H1 (cell line): ENCODE data around the gene NAA20. TPM values are rescaled to one million over a fixed set of nuclear protein-coding genes. Genes with fewer than 3 reads are reported as not detected.

Source experiments
- CTCF ChIA-PET: fragments of 300-600 bp; sonication (Branson Sonifier 250); formaldehyde crosslinking; loops from one replicate; lab custom pipeline; 2021; ENCODE audit not compliant: partially characterized antibody; lab: Charles Lee
- POLR2A ChIA-PET: fragments of 300-600 bp; sonication (Branson Sonifier 250); formaldehyde crosslinking; loops from one replicate; lab custom pipeline; 2021; ENCODE audit warnings: inconsistent platforms; ENCODE audit not compliant: partially characterized antibody; lab: Charles Lee
- DNase-seq, 2 experiments: peaks; one replicate each; pipeline versions ENCODE4 v3.0.0 to v3.0.0-alpha.2; 2010 to 2022; ENCODE audit warnings: low spot score in 2 of 2, low read depth in 1 of 2, mixed read lengths in 1 of 2
- FAIRE-seq: peaks from 2 replicates; lab custom pipeline; 2011; peaks lifted over from hg19 to GRCh38; lab: Jason Lieb, UNC
- H2AFZ ChIP-seq: 2 replicates; pipeline ENCODE4 v1.8.1; 2012; ENCODE audit warnings: low read length, inconsistent platforms
- H2AK5ac ChIP-seq: 2 replicates; pipeline ENCODE4 v1.6.1; 2013; ENCODE audit warnings: low read depth, low read length
- H2BK120ac ChIP-seq: replicated peaks from 2 replicates; pipeline ENCODE3; 2013; ENCODE audit warnings: low read depth, low read length, inconsistent platforms
- H2BK12ac ChIP-seq: 2 replicates; pipeline ENCODE4 v1.6.1; 2013; ENCODE audit warnings: low read depth, low read length
- H2BK15ac ChIP-seq: 2 replicates; pipeline ENCODE4 v1.6.1; 2013; ENCODE audit warnings: low read length
- H2BK20ac ChIP-seq: 2 replicates; pipeline ENCODE4 v1.6.1; 2013; ENCODE audit warnings: low read length
- H2BK5ac ChIP-seq: 2 replicates; pipeline ENCODE4 v1.6.1; 2013; ENCODE audit warnings: low read depth, low read length
- H3K14ac ChIP-seq: 2 replicates; pipeline ENCODE4 v1.6.1; 2013; ENCODE audit warnings: inconsistent platforms; ENCODE audit not compliant: insufficient read length
- H3K18ac ChIP-seq: 2 replicates; pipeline ENCODE4 v1.6.1; 2013; ENCODE audit warnings: low read length; ENCODE audit errors: extremely low read depth
- H3K23ac ChIP-seq: 2 replicates; pipeline ENCODE4 v1.6.1; 2013; ENCODE audit warnings: inconsistent platforms; ENCODE audit not compliant: insufficient read length
- H3K23me2 ChIP-seq: 2 replicates; pipeline ENCODE4 v1.6.1; 2013; ENCODE audit warnings: low read depth, low read length
- H3K27ac ChIP-seq: 2 replicates; pipeline ENCODE4 v1.6.1; 2011; ENCODE audit warnings: low read depth, low read length, inconsistent platforms
- H3K27me3 ChIP-seq, 4 experiments: replicated peaks in 1 of 4; 1 replicate in 1 of 4; 2 replicates in 3 of 4; pipeline versions ENCODE4 v1.6.1 to v1.8.1; 2011 to 2013; ENCODE audit warnings: low read length in 3 of 4, mild to moderate bottlenecking in 3 of 4, inconsistent platforms in 2 of 4, mixed read lengths in 2 of 4, moderate library complexity in 1 of 4; ENCODE audit not compliant: control insufficient read depth in 3 of 4, insufficient read depth in 3 of 4; ENCODE audit errors: extremely low read depth in 1 of 4
- H3K36me3 ChIP-seq, 4 experiments: 2 replicates each; pipeline versions ENCODE4 v1.6.1 to v1.8.1; 2011 to 2013; ENCODE audit warnings: mild to moderate bottlenecking in 4 of 4, low read length in 3 of 4, moderate library complexity in 2 of 4, control low read depth in 1 of 4, inconsistent platforms in 1 of 4; ENCODE audit not compliant: insufficient read depth in 4 of 4, control insufficient read depth in 2 of 4
- H3K4ac ChIP-seq: replicated peaks from 2 replicates; pipeline ENCODE3; 2013; ENCODE audit warnings: low read length, low read depth, mixed read lengths, inconsistent platforms; ENCODE audit not compliant: insufficient read length
- H3K4me1 ChIP-seq, 4 experiments: replicated peaks in 1 of 4; 1 replicate in 1 of 4; 2 replicates in 3 of 4; pipeline versions ENCODE4 v1.6.1 to v1.8.1; 2011 to 2013; ENCODE audit warnings: low read length in 3 of 4, inconsistent platforms in 2 of 4, mixed read lengths in 1 of 4; ENCODE audit not compliant: insufficient read depth in 4 of 4, control insufficient read depth in 3 of 4
- H3K4me2 ChIP-seq, 2 experiments: 2 replicates each; pipeline versions ENCODE4 v1.6.1 to v1.8.1; 2011 to 2013; ENCODE audit warnings: low read depth in 2 of 2, low read length in 2 of 2, control low read depth in 1 of 2, inconsistent platforms in 1 of 2, mild to moderate bottlenecking in 1 of 2; ENCODE audit not compliant: insufficient read depth in 1 of 2
- H3K4me3 ChIP-seq, 4 experiments: fragments of 200-600, 300-600 bp in 1 of 4; sonication (generic), shearing (Covaris generic), sonication (Bioruptor Twin) in 1 of 4; 2 replicates each; pipeline versions ENCODE4 v1.5.1 to v1.8.1; 2011 to 2016; ENCODE audit warnings: low read length in 4 of 4, low read depth in 3 of 4, control low read depth in 2 of 4, inconsistent platforms in 2 of 4, mild to moderate bottlenecking in 2 of 4, mixed read lengths in 1 of 4, moderate library complexity in 1 of 4; ENCODE audit not compliant: insufficient read depth in 2 of 4; ENCODE audit errors: extremely low read depth in 1 of 4
- H3K56ac ChIP-seq: replicated peaks from 2 replicates; pipeline ENCODE3; 2013; ENCODE audit warnings: low read depth, mild to moderate bottlenecking, mixed read lengths, low read length, inconsistent platforms; ENCODE audit not compliant: insufficient read length
- H3K79me1 ChIP-seq: 2 replicates; pipeline ENCODE4 v1.6.1; 2013; ENCODE audit warnings: low read depth, low read length, control low read depth
- H3K79me2 ChIP-seq, 2 experiments: 2 replicates each; pipeline versions ENCODE4 v1.6.1 to v1.8.1; 2012 to 2013; ENCODE audit warnings: low read length in 2 of 2, mild to moderate bottlenecking in 2 of 2, inconsistent platforms in 1 of 2; ENCODE audit not compliant: insufficient read depth in 2 of 2, control insufficient read depth in 1 of 2
- H3K9ac ChIP-seq, 4 experiments: replicated peaks in 1 of 4; 1 replicate in 1 of 4; 2 replicates in 3 of 4; pipeline versions ENCODE4 v1.6.1 to v1.8.1; 2011 to 2013; ENCODE audit warnings: low read depth in 3 of 4, low read length in 3 of 4, control low read depth in 2 of 4, mild to moderate bottlenecking in 2 of 4, moderate library complexity in 2 of 4, inconsistent platforms in 1 of 4; ENCODE audit errors: extremely low read depth in 1 of 4
- H3K9me3 ChIP-seq, 2 experiments: 2 replicates each; pipeline versions ENCODE4 v1.6.1 to v1.8.1; 2012 to 2013; ENCODE audit warnings: mild to moderate bottlenecking in 2 of 2, moderate library complexity in 2 of 2, control low read depth in 1 of 2, inconsistent platforms in 1 of 2, low read depth in 1 of 2, low read length in 1 of 2, mixed read lengths in 1 of 2; ENCODE audit not compliant: insufficient read depth in 2 of 2
- H4K20me1 ChIP-seq, 2 experiments: replicated peaks in 1 of 2; 2 replicates each; pipeline versions ENCODE3 to v1.8.1; 2011 to 2013; ENCODE audit warnings: inconsistent platforms in 2 of 2, low read length in 2 of 2, mild to moderate bottlenecking in 1 of 2; ENCODE audit not compliant: insufficient read depth in 2 of 2, control insufficient read depth in 1 of 2
- H4K5ac ChIP-seq: 2 replicates; pipeline ENCODE4 v1.6.1; 2013; ENCODE audit warnings: low read length, low read depth, mixed read lengths, inconsistent platforms; ENCODE audit not compliant: insufficient read length
- H4K8ac ChIP-seq: 2 replicates; pipeline ENCODE4 v1.8.0; 2013; ENCODE audit warnings: mild to moderate bottlenecking, moderate library complexity, low read length, inconsistent platforms; ENCODE audit not compliant: insufficient read depth; ENCODE audit errors: extremely low read depth
- H4K91ac ChIP-seq: replicated peaks from 2 replicates; pipeline ENCODE3; 2013; ENCODE audit warnings: low read length, mixed read lengths, inconsistent platforms; ENCODE audit not compliant: insufficient read length
- RXRA ChIP-seq: IDR thresholded peaks from 2 replicates; pipeline ENCODE4 v1.6.1; 2011; ENCODE audit warnings: low read depth, mild to moderate bottlenecking, low read length, moderate library complexity; ENCODE audit not compliant: insufficient read depth
- SIRT6 ChIP-seq: IDR thresholded peaks from one replicate; pipeline ENCODE4 v1.7.1; 2012; ENCODE audit warnings: low read length, inconsistent platforms
- TCF12 ChIP-seq: IDR thresholded peaks from 2 replicates; pipeline ENCODE4 v1.6.1; 2011; ENCODE audit warnings: low read depth, mild to moderate bottlenecking, low read length
- ZNF274 ChIP-seq: IDR thresholded peaks from 2 replicates; pipeline ENCODE4 v1.7.0; 2012; ENCODE audit warnings: low read length, borderline replicate concordance; ENCODE audit errors: extremely low read depth
- WGBS, 2 experiments: shearing (Covaris generic) in 1 of 2; methylation state at CpG; one replicate each; pipeline versions ENCODE4 v1.1.6 to v1.1.7; 2013 to 2015; ENCODE audit warnings: low lambda C conversion rate in 2 of 2, mixed read lengths in 2 of 2, inconsistent platforms in 1 of 2, low coverage in 1 of 2, missing lambda C conversion rate in 1 of 2; ENCODE audit not compliant: insufficient replicate concordance in 2 of 2, insufficient coverage in 1 of 2, insufficient read length in 1 of 2; ENCODE audit errors: extremely low coverage in 1 of 2, missing lambda C conversion rate in 1 of 2; 5-methylcytosine and 5-hydroxymethylcytosine counted together
- polyA plus RNA-seq, 7 experiments: library from polyadenylated mRNA; depleted of rRNA in 3 of 7; stranded (reverse) in 5 of 7; unstranded in 2 of 7; fragments of >200 nt in 5 of 7; fragments of 200-250 nt in 2 of 7; gene quantifications; 1 replicate in 5 of 7; 2 replicates in 1 of 7; 4 replicates in 1 of 7; pipeline versions ENCODE4 v1.2.1 to v1.2.3, GENCODE V29; 2011 to 2013; ENCODE audit warnings: missing spikeins in 2 of 7, mixed read lengths in 2 of 7
- total RNA-seq: library from RNA; stranded (reverse); fragmentation: NEBNext Ultra II Directional; extraction: Animal tissue kit (Norgen Biotek cat#: 25700); gene quantifications from 2 replicates; pipeline ENCODE4 v1.2.1, GENCODE V29; 2021
- TF ChIP-seq, protein P1 (sequence below): IDR thresholded peaks from 2 replicates; pipeline ENCODE4 v1.6.1; 2012; ENCODE audit warnings: low read length, inconsistent platforms

NAA20 gene
- total and polyA plus RNA-seq, 2 of the 8 experiments (the other 6 are each of a cell fraction or from before 2014, with no cell fraction given): 21.9 to 41.1 TPM

GRCh38 chr20:20079102-20079784 is 62.1 kb downstream of the NAA20 start:
- no peak overlapping the region for H3K14ac ChIP-seq
- TF ChIP-seq RXRA (no peak), ZNF274 (no peak), SIRT6 (no peak), TCF12 (no peak)
- TF ChIP-seq, protein P1, sequence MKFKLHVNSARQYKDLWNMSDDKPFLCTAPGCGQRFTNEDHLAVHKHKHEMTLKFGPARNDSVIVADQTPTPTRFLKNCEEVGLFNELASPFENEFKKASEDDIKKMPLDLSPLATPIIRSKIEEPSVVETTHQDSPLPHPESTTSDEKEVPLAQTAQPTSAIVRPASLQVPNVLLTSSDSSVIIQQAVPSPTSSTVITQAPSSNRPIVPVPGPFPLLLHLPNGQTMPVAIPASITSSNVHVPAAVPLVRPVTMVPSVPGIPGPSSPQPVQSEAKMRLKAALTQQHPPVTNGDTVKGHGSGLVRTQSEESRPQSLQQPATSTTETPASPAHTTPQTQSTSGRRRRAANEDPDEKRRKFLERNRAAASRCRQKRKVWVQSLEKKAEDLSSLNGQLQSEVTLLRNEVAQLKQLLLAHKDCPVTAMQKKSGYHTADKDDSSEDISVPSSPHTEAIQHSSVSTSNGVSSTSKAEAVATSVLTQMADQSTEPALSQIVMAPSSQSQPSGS: no peak
- no peaks in the 10 kb centered on the region for H3K27me3 ChIP-seq
- 0 out of 2 replicates have a peak overlapping the region, but pooled peaks have one; percentile 13 for H3K18ac ChIP-seq
- H3K4ac ChIP-seq: no peak overlapping the region
- ChIA-PET POLR2A (no interaction called here), CTCF (interaction anchor here (0.7 to 0.8 kb wide), 2 partner anchors 488 to 513 kb away, joined by 3 read pairs; no protein-coding TSS in a partner anchor)
- no peak overlapping the region for H2BK120ac ChIP-seq
- H2AK5ac ChIP-seq: no peak overlapping the region
- H3K27ac ChIP-seq: no peak overlapping the region
- no peak overlapping the region for H3K9ac ChIP-seq
- H3K79me2 ChIP-seq: no peaks in the 10 kb centered on the region
- no peak overlapping the region for H2BK12ac ChIP-seq
- DNase-seq (no peak), FAIRE-seq (no peak)
- peak overlapping the region; percentile 61 for H2AFZ ChIP-seq
- H3K4me1 ChIP-seq: peaks cover 5 to 8% (median 5%) of the 10 kb centered on the region in 4 experiments; a peak in 4 of 7 replicates
- no peak overlapping the region for H2BK5ac ChIP-seq
- no peaks in the 10 kb centered on the region for H3K9me3 ChIP-seq
- no peaks in the 10 kb centered on the region for H3K79me1 ChIP-seq
- H2BK20ac ChIP-seq: 0 out of 2 replicates have a peak overlapping the region, but pooled peaks have one; percentile 76
- H4K20me1 ChIP-seq: no peaks in the 10 kb centered on the region
- H3K36me3 ChIP-seq: no peaks in the 10 kb centered on the region
- H3K23me2 ChIP-seq: no peaks in the 10 kb centered on the region; the same call in 1 of the 2 replicates
- H2BK15ac ChIP-seq: no peak overlapping the region
- H3K56ac ChIP-seq: no peak overlapping the region
- H4K5ac ChIP-seq: no peak overlapping the region
- no peak overlapping the region for H4K8ac ChIP-seq
- no peak overlapping the region for H3K4me3 ChIP-seq
- H3K23ac ChIP-seq: no peak overlapping the region
- WGBS, 2 experiments: 45% methylated on average over 5 of the region's 5 CpGs; no CpG with 5 or more reads in 1 of the 2 experiments
- H3K4me2 ChIP-seq: peak overlapping the region; percentile 11 to 53; a peak in 2 of 4 replicates
- no peak overlapping the region for H4K91ac ChIP-seq
